Esophagus squamous epithelium (tissue), 5 donors: ENCODE data around the gene KRT80. TPM values are rescaled to one million over a fixed set of nuclear protein-coding genes. Genes with fewer than 3 reads are reported as not detected.
A peak's percentile ranks its signal among the peaks of the same experiment; 100 is the strongest.

Experiments used
- DNase-seq: peaks from one replicate; lab custom pipeline; 2025; lab: John Stamatoyannopoulos, UW
- H3K27ac ChIP-seq, 4 donors: fragments of 200-600 bp; sonication (generic); one replicate each; pipeline ENCODE4 v1.5.1; 2016 to 2019; ENCODE audit warnings: mild to moderate bottlenecking in 1 of 4
- H3K27me3 ChIP-seq, 4 donors: fragments of 200-600 bp; sonication (generic); 1 replicate in 3 of 4; 2 replicates in 1 of 4; pipeline versions ENCODE4 v1.5.1 to v1.6.0; 2017 to 2021; ENCODE audit warnings: antibody characterized with exemption in 1 of 4
- H3K36me3 ChIP-seq, 3 donors: fragments of 200-600 bp; sonication (generic); one replicate each; pipeline ENCODE4 v1.5.1; 2016 to 2019
- H3K4me1 ChIP-seq, 3 donors: fragments of 200-600 bp; sonication (generic); one replicate each; pipeline ENCODE4 v1.5.1; 2017 to 2019
- H3K4me3 ChIP-seq, 4 donors: fragments of 200-600 bp; sonication (generic); 1 replicate in 3 of 4; 2 replicates in 1 of 4; pipeline ENCODE4 v1.5.1; 2016 to 2019; ENCODE audit warnings: mild to moderate bottlenecking in 2 of 4, moderate library complexity in 1 of 4
- H3K9me3 ChIP-seq, 3 donors: fragments of 200-600 bp; sonication (generic); one replicate each; pipeline ENCODE4 v1.5.1; 2016 to 2019
- CTCF ChIP-seq, 6 experiments: fragments of 450-650 bp in 4 of 6; fragments of 200-600 bp in 2 of 6; sonication (generic) in 2 of 6; IDR thresholded peaks; one replicate each; pipeline ENCODE4 v1.5.1; 2016 to 2019; ENCODE audit warnings: antibody characterized with exemption in 6 of 6, mild to moderate bottlenecking in 4 of 6, moderate library complexity in 4 of 6
- POLR2A ChIP-seq, 4 donors: fragments of 450-650 bp; IDR thresholded peaks; one replicate each; pipeline ENCODE4 v1.6.1; 2017; ENCODE audit warnings: antibody characterized with exemption in 4 of 4, mild to moderate bottlenecking in 4 of 4, moderate library complexity in 3 of 4
- WGBS, 2 donors: methylation state at CpG; one replicate each; pipeline ENCODE4 v1.1.5; 2018; 5-methylcytosine and 5-hydroxymethylcytosine counted together
- intact Hi-C: fragments of 100-400 bp; cut with DNase I; formaldehyde crosslinking; loops from one replicate; pipeline ENCODE4 v1.15.0; 2022
- total RNA-seq, 4 donors: library from RNA; depleted of rRNA; stranded (reverse); fragments of >200 nt; gene quantifications; one replicate each; pipeline ENCODE4 v1.1.0, GENCODE V29; 2016
- donor health status: DM: yes; HTN: yes; CAD: no.

Gene KRT80
- total RNA-seq, 4 donors from 2014 or later, result 11.4 to 39.6 (median 16.5) TPM

GRCh38 chr12:52130711-52131110, 61.1 kb downstream of the KRT80 start:
- H3K4me3 ChIP-seq, result no peak overlapping the region
- WGBS, 2 donors, result 76% methylated on average over 5 of the region's 5 CpGs
- no peak for TF ChIP-seq CTCF (IDR thresholded peaks at IDR 0.05)
- H3K36me3 ChIP-seq, result no peaks in the 10 kb centered on the region
- H3K4me1 ChIP-seq, result peaks cover 7 to 33% (median 8%) of the 10 kb centered on the region in 3 donors
- no peaks in the 10 kb centered on the region for H3K9me3 ChIP-seq
- no peak for DNase-seq
- intact Hi-C loops, result no loop called here
- no peak overlapping the region for H3K27ac ChIP-seq
- H3K27me3 ChIP-seq, result no peaks in the 10 kb centered on the region

GRCh38 chr12:52127683-52128450, 63.9 kb downstream of the KRT80 start:
- Histone ChIP-seq H3K4me1 (peaks cover 6 to 30% (median 9%) of the 10 kb centered on the region in 3 donors), H3K4me3 (no peak overlapping the region), H3K27ac (peak overlapping the region in 2 of 4 donors; percentile 25 to 28), H3K36me3 (no peaks in the 10 kb centered on the region), H3K9me3 (no peaks in the 10 kb centered on the region), H3K27me3 (peaks cover 0 to 14% (median 0%) of the 10 kb centered on the region in 4 donors)
- WGBS, 2 donors, result 58 to 60% methylated on average over 10 of the region's 10 CpGs
- DNase-seq, result no peak
- intact Hi-C loops, result no loop called here
- TF ChIP-seq CTCF (IDR thresholded peaks at IDR 0.05), result no peak
- TF ChIP-seq POLR2A (IDR thresholded peaks at IDR 0.05), result no peak

GRCh38 chr12:52126605-52127578, 64.9 kb downstream of the KRT80 start:
- peaks cover 0 to 24% (median 0%) of the 10 kb centered on the region in 4 donors for H3K27me3 ChIP-seq
- peaks cover 0 to 24% (median 6%) of the 10 kb centered on the region in 3 donors for H3K4me1 ChIP-seq
- no peak for TF ChIP-seq CTCF (IDR thresholded peaks at IDR 0.05)
- TF ChIP-seq POLR2A (IDR thresholded peaks at IDR 0.05), result no peak
- intact Hi-C loops, result no loop called here
- no peak for DNase-seq
- H3K4me3 ChIP-seq, result no peak overlapping the region
- H3K9me3 ChIP-seq, result no peaks in the 10 kb centered on the region
- H3K27ac ChIP-seq, result peak overlapping the region in 2 of 4 donors; percentile 25 to 50
- H3K36me3 ChIP-seq, result no peaks in the 10 kb centered on the region
- WGBS, 2 donors, result 58 to 77% methylated on average over 14 to 21 of the region's 21 CpGs

GRCh38 chr12:52126050-52126604, 65.7 kb downstream of the KRT80 start:
- H3K27ac ChIP-seq, result peak overlapping the region in 3 of 4 donors; percentile 25 to 50 (median 34)
- DNase-seq, result no peak
- no peaks in the 10 kb centered on the region for H3K36me3 ChIP-seq
- intact Hi-C loops, result no loop called here
- WGBS, 2 donors, result 67% methylated on average over 1 of the region's 2 CpGs; no CpG with 5 or more reads in 1 of the 2 donors
- no peaks in the 10 kb centered on the region for H3K9me3 ChIP-seq
- peaks cover 0 to 32% (median 0%) of the 10 kb centered on the region in 4 donors for H3K27me3 ChIP-seq
- H3K4me3 ChIP-seq, result no peak overlapping the region
- no peak for TF ChIP-seq POLR2A (IDR thresholded peaks at IDR 0.05)
- no peak for TF ChIP-seq CTCF (IDR thresholded peaks at IDR 0.05)
- H3K4me1 ChIP-seq, result peaks cover 0 to 32% (median 6%) of the 10 kb centered on the region in 3 donors
